Adrenal gland (tissue), 12 donors: ENCODE measurements around the gene EIF4G3. TPM values are rescaled to one million over a fixed set of nuclear protein-coding genes. Genes with fewer than 3 reads are reported as not detected.

Experiments used
- DNase-seq, 7 donors: peaks; one replicate each; pipeline ENCODE4 v3.0.0-alpha.2; 2019 to 2020
- H3K27ac ChIP-seq, 5 donors: fragments of 200-600 bp; sonication (generic) in 4 of 5; 1 replicate in 3 of 5; 2 replicates in 2 of 5; pipeline versions ENCODE4 v1.5.1 to v1.8.0; 2016 to 2020; ENCODE audit warnings: mild to moderate bottlenecking in 1 of 5
- H3K27me3 ChIP-seq: fragments of 200-600 bp; 2 replicates; pipeline ENCODE4 v1.8.0; 2021
- H3K36me3 ChIP-seq, 2 donors: fragments of 200-600 bp; replicated peaks in 1 of 2; 1 replicate in 1 of 2; 2 replicates in 1 of 2; pipeline versions ENCODE4 v1.5.1 to v1.8.0; 2018 to 2022
- H3K4me1 ChIP-seq, 2 donors: fragments of 200-600 bp; replicated peaks in 1 of 2; 1 replicate in 1 of 2; 2 replicates in 1 of 2; pipeline versions ENCODE4 v1.5.1 to v1.8.0; 2018 to 2021
- H3K4me3 ChIP-seq, 4 donors: fragments of 200-600 bp; sonication (generic) in 3 of 4; one replicate each; pipeline ENCODE4 v1.5.1; 2016 to 2018
- H3K9me3 ChIP-seq, 3 donors: fragments of 200-600 bp; sonication (generic) in 1 of 3; replicated peaks in 1 of 3; 1 replicate in 2 of 3; 2 replicates in 1 of 3; pipeline versions ENCODE4 v1.5.1 to v1.8.0; 2016 to 2021
- CTCF ChIP-seq, 6 experiments: fragments of 450-650 bp in 4 of 6; fragments of 200-600 bp in 2 of 6; sonication (generic) in 1 of 6; IDR thresholded peaks; 1 replicate in 5 of 6; 2 replicates in 1 of 6; pipeline versions ENCODE4 v1.5.1 to v1.8.0; 2016 to 2021; ENCODE audit warnings: antibody characterized with exemption in 6 of 6, mild to moderate bottlenecking in 2 of 6, moderate library complexity in 1 of 6
- POLR2A ChIP-seq, 2 donors: fragments of 450-650 bp; IDR thresholded peaks; one replicate each; pipeline ENCODE4 v1.6.1; 2017; ENCODE audit warnings: antibody characterized with exemption in 2 of 2, mild to moderate bottlenecking in 2 of 2, moderate library complexity in 1 of 2
- WGBS, 4 donors: extraction: QIAGEN DNeasy Blood & Tissue Kit in 2 of 4; methylation state at CpG; one replicate each; pipeline versions ENCODE4 v1.1.5 to v1.1.7; 2013 to 2017; 5-methylcytosine and 5-hydroxymethylcytosine counted together
- intact Hi-C, 2 donors: fragments of 100-400 bp; cut with DNase I; formaldehyde crosslinking; loops; one replicate each; pipeline versions ENCODE4 v1.14.1 to v1.15.0; 2022 to 2023
- polyA plus RNA-seq, 3 donors: library from polyadenylated mRNA; stranded (reverse); fragments of 200-250 nt in 2 of 3; fragments of 350-450 nt in 1 of 3; fragmentation: Illumina TruSeq in 1 of 3; extraction: RNeasy Lipid Tissue Mini Kit (QIAGEN cat#74804) in 1 of 3; gene quantifications; one replicate each; pipeline ENCODE4 v1.2.3, GENCODE V29; 2013 to 2014
- total RNA-seq, 9 donors: library from RNA; depleted of rRNA in 4 of 9; stranded (reverse); fragments of >200 nt in 4 of 9; fragments of 120-200 nt in 1 of 9; fragmentation: NEBNext Ultra II Directional in 1 of 9; extraction: Animal tissue kit (Norgen Biotek cat#: 25700) in 1 of 9; gene quantifications; one replicate each; pipeline versions ENCODE4 v1.1.0 to v1.2.4, GENCODE V29; 2013 to 2023
- donor health status: healthy with polysubstance abuse.
- donor health status: Bipolar disorder and iron deficiency.
- donor health status: DM: yes; HTN: yes; CAD: no.
- donor health status: DM: no; HTN: no; CAD: no.
- donor health status: DM: no; HTN: no; CAD: no.
- donor health status: DM: yes; HTN: yes; CAD: no.

Gene EIF4G3
- total and polyA plus RNA-seq, 12 donors, result 30.7 to 58.7 (median 51.6) TPM

GRCh38 chr1:21106238-21106637 lies 70.5 kb downstream of the EIF4G3 start:
- WGBS, 4 donors, result 92 to 94% (median 93%) methylated on average over 2 of the region's 2 CpGs
- Histone ChIP-seq H3K4me1 (no peaks in the 10 kb centered on the region), H3K4me3 (no peak overlapping the region), H3K27me3 (no peaks in the 10 kb centered on the region), H3K36me3 (no peaks in the 10 kb centered on the region), H3K9me3 (no peaks in the 10 kb centered on the region), H3K27ac (no peak overlapping the region)
- no peak for TF ChIP-seq POLR2A (IDR thresholded peaks at IDR 0.05)
- no peak for TF ChIP-seq CTCF (IDR thresholded peaks at IDR 0.05)
- no peak for DNase-seq
- intact Hi-C loops, result no loop called here

GRCh38 chr1:21105807-21106206 lies 70.9 kb downstream of the EIF4G3 start:
- 74 to 90% (median 80%) methylated on average over 4 of the region's 4 CpGs for WGBS, 4 donors

GRCh38 chr1:21104683-21105082 lies 72.0 kb downstream of the EIF4G3 start:
- no peak for DNase-seq
- Histone ChIP-seq H3K4me3 (no peak overlapping the region), H3K9me3 (no peaks in the 10 kb centered on the region), H3K4me1 (peaks cover 0 to 12% of the 10 kb centered on the region in 2 donors), H3K36me3 (no peaks in the 10 kb centered on the region), H3K27me3 (no peaks in the 10 kb centered on the region), H3K27ac (no peak overlapping the region)
- intact Hi-C loops, result no loop called here
- 91 to 98% (median 97%) methylated on average over 3 of the region's 3 CpGs for WGBS, 4 donors
- TF ChIP-seq POLR2A (IDR thresholded peaks at IDR 0.05) (no peak), CTCF (IDR thresholded peaks at IDR 0.05) (no peak)

More at GRCh38 chr1:21105807-21106206, 70.9 kb downstream of the EIF4G3 start:
- Histone ChIP-seq H3K4me1 (peaks cover 0 to 1% of the 10 kb centered on the region in 2 donors), H3K9me3 (no peaks in the 10 kb centered on the region), H3K27me3 (no peaks in the 10 kb centered on the region), H3K27ac (no peak overlapping the region), H3K4me3 (no peak overlapping the region), H3K36me3 (no peaks in the 10 kb centered on the region)
- no peak for DNase-seq
- intact Hi-C loops, result no loop called here
- TF ChIP-seq POLR2A (IDR thresholded peaks at IDR 0.05), result no peak
- no peak for TF ChIP-seq CTCF (IDR thresholded peaks at IDR 0.05)

- H3K4me1 ChIP-seq, result peaks cover 0 to 21% of the 10 kb centered on the region in 2 donors
- 39 to 58% (median 43%) methylated on average over 5 of the region's 5 CpGs for WGBS, 4 donors
These were observed 76.2 kb downstream of the EIF4G3 start for GRCh38 chr1:21100481-21100921.

More at GRCh38 chr1:21100481-21100921, 76.2 kb downstream of the EIF4G3 start:
- Histone ChIP-seq H3K27me3 (no peaks in the 10 kb centered on the region), H3K4me3 (no peak overlapping the region), H3K9me3 (no peaks in the 10 kb centered on the region), H3K27ac (peak overlapping the region in 1 of 5 donors; percentile 23), H3K36me3 (no peaks in the 10 kb centered on the region)
- intact Hi-C loops, result no loop called here
- TF ChIP-seq POLR2A (IDR thresholded peaks at IDR 0.05) (no peak), CTCF (IDR thresholded peaks at IDR 0.05) (no peak)
- peak in 4 of 7 donors; percentile 16 to 35 (median 26) for DNase-seq
